Testis (tissue), 3 donors: ENCODE results near the gene DCHS1. TPM values are rescaled to one million over a fixed set of nuclear protein-coding genes. Genes with fewer than 3 reads are reported as not detected.

ENCODE experiments used
- DNase-seq: peaks from one replicate; pipeline ENCODE4 v3.0.0-alpha.2; 2019
- H3K27ac ChIP-seq, 2 donors: fragments of 200-600 bp; sonication (generic); one replicate each; pipeline ENCODE4 v1.5.1; 2019
- H3K27me3 ChIP-seq: fragments of 200-600 bp; sonication (generic); one replicate; pipeline ENCODE4 v1.5.1; 2019
- H3K36me3 ChIP-seq: fragments of 200-600 bp; sonication (generic); one replicate; pipeline ENCODE4 v1.5.1; 2017; ENCODE audit warnings: low read depth; ENCODE audit errors: missing control alignments
- H3K4me1 ChIP-seq: fragments of 200-600 bp; sonication (generic); one replicate; pipeline ENCODE4 v1.5.1; 2019
- H3K4me3 ChIP-seq, 2 donors: fragments of 200-600 bp; sonication (generic); one replicate each; pipeline ENCODE4 v1.5.1; 2017 to 2019
- H3K9me3 ChIP-seq: fragments of 200-600 bp; sonication (generic); one replicate; pipeline ENCODE4 v1.5.1; 2017
- POLR2A ChIP-seq: fragments of 450-650 bp; IDR thresholded peaks from one replicate; pipeline ENCODE4 v1.6.1; 2017; ENCODE audit warnings: antibody characterized with exemption, mild to moderate bottlenecking, moderate library complexity
- WGBS, 2 donors: methylation state at CpG; one replicate each; pipeline ENCODE4 v1.1.5; 2018; 5-methylcytosine and 5-hydroxymethylcytosine counted together
- intact Hi-C: fragments of 100-400 bp; cut with DNase I; formaldehyde crosslinking; loops from one replicate; pipeline ENCODE4 v1.15.1; 2023; ENCODE audit warnings: low total_unique reads
- polyA plus RNA-seq: library from polyadenylated mRNA; stranded (reverse); fragments of 350-450 nt; fragmentation: Illumina TruSeq; extraction: RNeasy Lipid Tissue Mini Kit (QIAGEN cat#74804); gene quantifications from one replicate; pipeline ENCODE4 v1.2.3, GENCODE V29; 2014; ENCODE audit warnings: low read depth, low replicate concordance; ENCODE audit not compliant: insufficient read depth
- total RNA-seq, 2 donors: library from RNA; depleted of rRNA; stranded (reverse); fragments of >200 nt; gene quantifications; one replicate each; pipeline ENCODE4 v1.2.3, GENCODE V29; 2016
- TF ChIP-seq, protein P1 (sequence below), 3 experiments: fragments of 450-650 bp in 2 of 3; fragments of 200-600 bp in 1 of 3; sonication (generic) in 1 of 3; IDR thresholded peaks; one replicate each; pipeline ENCODE4 v1.5.1; 2016 to 2019; ENCODE audit warnings: antibody characterized with exemption in 3 of 3, mild to moderate bottlenecking in 2 of 3, moderate library complexity in 1 of 3

Gene DCHS1
- total and polyA plus RNA-seq, 3 donors from 2014 or later = 7.1 to 14.2 (median 8.8) TPM

DNA sequence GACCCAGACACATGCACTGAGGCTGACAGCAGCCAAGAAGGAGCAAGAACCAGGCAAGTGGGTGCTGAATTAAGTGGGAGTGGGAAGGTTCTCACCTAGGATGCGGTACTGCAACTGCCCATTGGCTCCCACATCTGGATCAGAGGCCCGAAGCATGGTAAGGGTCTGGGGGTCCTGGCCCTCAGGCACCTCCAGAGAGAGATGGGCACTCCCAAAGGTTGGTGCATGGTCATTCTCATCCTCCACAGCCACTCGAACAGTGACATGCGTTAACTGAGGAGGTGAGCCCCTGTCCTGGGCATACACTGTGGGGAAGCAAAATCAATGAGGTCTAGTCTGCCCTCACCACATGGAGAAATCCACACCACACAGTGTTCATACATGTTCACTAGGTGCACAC is 27.1 kb downstream of the DCHS1 start:
- TF ChIP-seq POLR2A = no peak
- TF ChIP-seq, protein P1, sequence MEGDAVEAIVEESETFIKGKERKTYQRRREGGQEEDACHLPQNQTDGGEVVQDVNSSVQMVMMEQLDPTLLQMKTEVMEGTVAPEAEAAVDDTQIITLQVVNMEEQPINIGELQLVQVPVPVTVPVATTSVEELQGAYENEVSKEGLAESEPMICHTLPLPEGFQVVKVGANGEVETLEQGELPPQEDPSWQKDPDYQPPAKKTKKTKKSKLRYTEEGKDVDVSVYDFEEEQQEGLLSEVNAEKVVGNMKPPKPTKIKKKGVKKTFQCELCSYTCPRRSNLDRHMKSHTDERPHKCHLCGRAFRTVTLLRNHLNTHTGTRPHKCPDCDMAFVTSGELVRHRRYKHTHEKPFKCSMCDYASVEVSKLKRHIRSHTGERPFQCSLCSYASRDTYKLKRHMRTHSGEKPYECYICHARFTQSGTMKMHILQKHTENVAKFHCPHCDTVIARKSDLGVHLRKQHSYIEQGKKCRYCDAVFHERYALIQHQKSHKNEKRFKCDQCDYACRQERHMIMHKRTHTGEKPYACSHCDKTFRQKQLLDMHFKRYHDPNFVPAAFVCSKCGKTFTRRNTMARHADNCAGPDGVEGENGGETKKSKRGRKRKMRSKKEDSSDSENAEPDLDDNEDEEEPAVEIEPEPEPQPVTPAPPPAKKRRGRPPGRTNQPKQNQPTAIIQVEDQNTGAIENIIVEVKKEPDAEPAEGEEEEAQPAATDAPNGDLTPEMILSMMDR (IDR thresholded peaks at IDR 0.05) = no peak
- no peak for DNase-seq
- no peak overlapping the region for H3K4me3 ChIP-seq
- H3K27ac ChIP-seq = no peak overlapping the region
- H3K27me3 ChIP-seq = no peaks in the 10 kb centered on the region
- intact Hi-C loops = no loop called here
- WGBS, 2 donors = 88 to 93% methylated on average over 4 of the region's 4 CpGs
- H3K4me1 ChIP-seq = no peaks in the 10 kb centered on the region
- no peaks in the 10 kb centered on the region for H3K36me3 ChIP-seq
- no peaks in the 10 kb centered on the region for H3K9me3 ChIP-seq

GRCh38 chr11:6627762-6628241 is 27.8 kb downstream of the DCHS1 start:
- Histone ChIP-seq H3K4me1 (no peaks in the 10 kb centered on the region), H3K36me3 (no peaks in the 10 kb centered on the region), H3K27me3 (no peaks in the 10 kb centered on the region), H3K9me3 (no peaks in the 10 kb centered on the region), H3K27ac (no peak overlapping the region), H3K4me3 (no peak overlapping the region)
- TF ChIP-seq, protein P1 (IDR thresholded peaks at IDR 0.05) = no peak
- TF ChIP-seq POLR2A = no peak
- intact Hi-C loops = no loop called here
- WGBS, 2 donors = 84 to 85% methylated on average over 2 of the region's 2 CpGs
- no peak for DNase-seq

DNA sequence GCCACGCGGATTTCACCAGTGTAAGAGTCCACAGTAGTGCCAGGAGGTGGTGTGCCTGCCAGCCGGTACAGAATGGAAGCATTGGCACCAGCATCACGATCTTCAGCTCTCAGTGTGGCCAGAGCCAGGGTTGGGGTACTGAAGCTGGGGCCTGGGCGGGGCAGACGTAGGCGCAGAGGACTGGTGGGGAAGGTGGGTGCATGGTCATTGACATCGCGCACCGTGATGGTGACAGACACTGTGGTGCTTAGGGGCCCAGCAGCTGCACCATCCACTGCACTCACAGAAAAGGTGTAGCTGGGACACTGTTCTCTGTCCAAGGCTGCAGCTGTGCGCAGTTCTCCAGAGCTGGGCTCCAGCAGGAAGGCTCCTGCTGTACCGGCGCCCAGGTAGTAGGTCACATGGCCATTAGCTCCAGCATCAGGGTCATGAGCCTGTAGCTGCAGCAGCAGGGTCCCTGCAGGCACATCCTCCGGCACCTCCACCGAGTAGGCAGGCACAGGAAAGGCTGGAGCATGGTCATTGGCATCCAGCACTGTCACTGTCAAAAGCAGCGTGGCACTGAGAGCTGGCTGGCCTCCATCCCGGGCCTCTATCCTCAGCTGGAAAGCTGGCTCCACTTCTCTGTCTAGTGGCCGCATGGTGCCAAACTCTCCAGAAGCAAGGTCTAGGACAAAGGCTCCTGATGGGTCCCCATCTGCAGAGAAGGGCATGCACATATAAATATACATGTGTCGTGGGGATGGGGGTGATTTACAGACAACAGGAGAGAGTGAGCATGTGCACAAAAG is 28.4 kb downstream of the DCHS1 start:
- WGBS, 2 donors = 87 to 92% methylated on average over 14 to 19 of the region's 19 CpGs
- H3K4me3 ChIP-seq = no peak overlapping the region
- intact Hi-C loops = no loop called here
- TF ChIP-seq, protein P1 (IDR thresholded peaks at IDR 0.05) = no peak
- no peak for TF ChIP-seq POLR2A
- no peak for DNase-seq
- no peak overlapping the region for H3K27ac ChIP-seq
- no peaks in the 10 kb centered on the region for H3K9me3 ChIP-seq
- H3K36me3 ChIP-seq = no peaks in the 10 kb centered on the region
- H3K4me1 ChIP-seq = no peaks in the 10 kb centered on the region
- no peaks in the 10 kb centered on the region for H3K27me3 ChIP-seq

DNA sequence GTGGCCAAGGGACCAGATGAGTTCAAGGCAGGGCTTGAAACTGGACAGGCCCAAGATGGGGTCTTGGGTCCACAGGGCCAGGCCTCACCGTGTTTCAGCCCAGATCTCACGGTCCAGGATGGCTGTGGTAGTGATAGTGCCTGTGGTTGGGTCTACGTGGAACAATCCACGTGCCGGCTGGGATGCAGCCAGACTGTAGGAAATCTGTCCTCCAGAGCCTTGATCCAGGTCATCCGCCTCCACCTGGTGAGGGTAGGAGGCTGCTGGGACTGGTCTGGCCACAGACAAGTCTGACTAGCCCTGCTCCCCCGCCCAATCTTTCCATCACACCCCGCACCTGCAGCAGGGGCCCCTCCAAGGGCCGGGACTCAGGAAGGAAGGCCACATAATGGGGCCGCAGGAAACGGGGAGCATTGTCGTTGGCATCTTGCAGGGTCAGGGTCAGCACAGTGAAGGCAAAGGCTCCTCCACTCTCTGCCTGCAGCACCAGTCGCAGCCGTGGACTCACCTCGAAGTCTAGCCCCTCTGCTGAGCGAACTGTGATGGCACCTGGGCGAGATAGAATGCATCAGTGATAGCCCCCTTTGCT is 29.7 kb downstream of the DCHS1 start:
- Histone ChIP-seq H3K27me3 (no peaks in the 10 kb centered on the region), H3K4me1 (no peaks in the 10 kb centered on the region), H3K27ac (no peak overlapping the region), H3K9me3 (no peaks in the 10 kb centered on the region), H3K4me3 (no peak overlapping the region), H3K36me3 (no peaks in the 10 kb centered on the region)
- no peak for DNase-seq
- TF ChIP-seq, protein P1 (IDR thresholded peaks at IDR 0.05) = no peak
- no peak for TF ChIP-seq POLR2A
- intact Hi-C loops = no loop called here
- WGBS, 2 donors = 95 to 96% methylated on average over 8 to 17 of the region's 17 CpGs
